H1 (cell line): ENCODE measurements around the gene CAPN3. TPM values are rescaled to one million over a fixed set of nuclear protein-coding genes. Genes with fewer than 3 reads are reported as not detected.

Experiments used
- CTCF ChIA-PET: fragments of 300-600 bp; sonication (Branson Sonifier 250); formaldehyde crosslinking; loops from one replicate; lab custom pipeline; 2021; ENCODE audit not compliant: partially characterized antibody; lab: Charles Lee
- POLR2A ChIA-PET: fragments of 300-600 bp; sonication (Branson Sonifier 250); formaldehyde crosslinking; loops from one replicate; lab custom pipeline; 2021; ENCODE audit warnings: inconsistent platforms; ENCODE audit not compliant: partially characterized antibody; lab: Charles Lee
- DNase-seq, 2 experiments: peaks; one replicate each; pipeline versions ENCODE4 v3.0.0 to v3.0.0-alpha.2; 2010 to 2022; ENCODE audit warnings: low spot score in 2 of 2, low read depth in 1 of 2, mixed read lengths in 1 of 2
- FAIRE-seq: peaks from 2 replicates; lab custom pipeline; 2011; peaks lifted over from hg19 to GRCh38; lab: Jason Lieb, UNC
- H2AFZ ChIP-seq: 2 replicates; pipeline ENCODE4 v1.8.1; 2012; ENCODE audit warnings: low read length, inconsistent platforms
- H2AK5ac ChIP-seq: 2 replicates; pipeline ENCODE4 v1.6.1; 2013; ENCODE audit warnings: low read depth, low read length
- H2BK120ac ChIP-seq: replicated peaks from 2 replicates; pipeline ENCODE3; 2013; ENCODE audit warnings: low read depth, low read length, inconsistent platforms
- H2BK12ac ChIP-seq: 2 replicates; pipeline ENCODE4 v1.6.1; 2013; ENCODE audit warnings: low read depth, low read length
- H2BK15ac ChIP-seq: 2 replicates; pipeline ENCODE4 v1.6.1; 2013; ENCODE audit warnings: low read length
- H2BK20ac ChIP-seq: 2 replicates; pipeline ENCODE4 v1.6.1; 2013; ENCODE audit warnings: low read length
- H2BK5ac ChIP-seq: 2 replicates; pipeline ENCODE4 v1.6.1; 2013; ENCODE audit warnings: low read depth, low read length
- H3K14ac ChIP-seq: 2 replicates; pipeline ENCODE4 v1.6.1; 2013; ENCODE audit warnings: inconsistent platforms; ENCODE audit not compliant: insufficient read length
- H3K18ac ChIP-seq: 2 replicates; pipeline ENCODE4 v1.6.1; 2013; ENCODE audit warnings: low read length; ENCODE audit errors: extremely low read depth
- H3K23ac ChIP-seq: 2 replicates; pipeline ENCODE4 v1.6.1; 2013; ENCODE audit warnings: inconsistent platforms; ENCODE audit not compliant: insufficient read length
- H3K23me2 ChIP-seq: 2 replicates; pipeline ENCODE4 v1.6.1; 2013; ENCODE audit warnings: low read depth, low read length
- H3K27ac ChIP-seq: 2 replicates; pipeline ENCODE4 v1.6.1; 2011; ENCODE audit warnings: low read depth, low read length, inconsistent platforms
- H3K27me3 ChIP-seq, 4 experiments: replicated peaks in 1 of 4; 1 replicate in 1 of 4; 2 replicates in 3 of 4; pipeline versions ENCODE4 v1.6.1 to v1.8.1; 2011 to 2013; ENCODE audit warnings: low read length in 3 of 4, mild to moderate bottlenecking in 3 of 4, inconsistent platforms in 2 of 4, mixed read lengths in 2 of 4, moderate library complexity in 1 of 4; ENCODE audit not compliant: control insufficient read depth in 3 of 4, insufficient read depth in 3 of 4; ENCODE audit errors: extremely low read depth in 1 of 4
- H3K36me3 ChIP-seq, 4 experiments: 2 replicates each; pipeline versions ENCODE4 v1.6.1 to v1.8.1; 2011 to 2013; ENCODE audit warnings: mild to moderate bottlenecking in 4 of 4, low read length in 3 of 4, moderate library complexity in 2 of 4, control low read depth in 1 of 4, inconsistent platforms in 1 of 4; ENCODE audit not compliant: insufficient read depth in 4 of 4, control insufficient read depth in 2 of 4
- H3K4ac ChIP-seq: replicated peaks from 2 replicates; pipeline ENCODE3; 2013; ENCODE audit warnings: low read length, low read depth, mixed read lengths, inconsistent platforms; ENCODE audit not compliant: insufficient read length
- H3K4me1 ChIP-seq, 4 experiments: replicated peaks in 1 of 4; 1 replicate in 1 of 4; 2 replicates in 3 of 4; pipeline versions ENCODE4 v1.6.1 to v1.8.1; 2011 to 2013; ENCODE audit warnings: low read length in 3 of 4, inconsistent platforms in 2 of 4, mixed read lengths in 1 of 4; ENCODE audit not compliant: insufficient read depth in 4 of 4, control insufficient read depth in 3 of 4
- H3K4me2 ChIP-seq, 2 experiments: 2 replicates each; pipeline versions ENCODE4 v1.6.1 to v1.8.1; 2011 to 2013; ENCODE audit warnings: low read depth in 2 of 2, low read length in 2 of 2, control low read depth in 1 of 2, inconsistent platforms in 1 of 2, mild to moderate bottlenecking in 1 of 2; ENCODE audit not compliant: insufficient read depth in 1 of 2
- H3K4me3 ChIP-seq, 4 experiments: fragments of 200-600, 300-600 bp in 1 of 4; sonication (generic), shearing (Covaris generic), sonication (Bioruptor Twin) in 1 of 4; 2 replicates each; pipeline versions ENCODE4 v1.5.1 to v1.8.1; 2011 to 2016; ENCODE audit warnings: low read length in 4 of 4, low read depth in 3 of 4, control low read depth in 2 of 4, inconsistent platforms in 2 of 4, mild to moderate bottlenecking in 2 of 4, mixed read lengths in 1 of 4, moderate library complexity in 1 of 4; ENCODE audit not compliant: insufficient read depth in 2 of 4; ENCODE audit errors: extremely low read depth in 1 of 4
- H3K56ac ChIP-seq: replicated peaks from 2 replicates; pipeline ENCODE3; 2013; ENCODE audit warnings: low read depth, mild to moderate bottlenecking, mixed read lengths, low read length, inconsistent platforms; ENCODE audit not compliant: insufficient read length
- H3K79me1 ChIP-seq: 2 replicates; pipeline ENCODE4 v1.6.1; 2013; ENCODE audit warnings: low read depth, low read length, control low read depth
- H3K79me2 ChIP-seq, 2 experiments: 2 replicates each; pipeline versions ENCODE4 v1.6.1 to v1.8.1; 2012 to 2013; ENCODE audit warnings: low read length in 2 of 2, mild to moderate bottlenecking in 2 of 2, inconsistent platforms in 1 of 2; ENCODE audit not compliant: insufficient read depth in 2 of 2, control insufficient read depth in 1 of 2
- H3K9ac ChIP-seq, 4 experiments: replicated peaks in 1 of 4; 1 replicate in 1 of 4; 2 replicates in 3 of 4; pipeline versions ENCODE4 v1.6.1 to v1.8.1; 2011 to 2013; ENCODE audit warnings: low read depth in 3 of 4, low read length in 3 of 4, control low read depth in 2 of 4, mild to moderate bottlenecking in 2 of 4, moderate library complexity in 2 of 4, inconsistent platforms in 1 of 4; ENCODE audit errors: extremely low read depth in 1 of 4
- H3K9me3 ChIP-seq, 2 experiments: 2 replicates each; pipeline versions ENCODE4 v1.6.1 to v1.8.1; 2012 to 2013; ENCODE audit warnings: mild to moderate bottlenecking in 2 of 2, moderate library complexity in 2 of 2, control low read depth in 1 of 2, inconsistent platforms in 1 of 2, low read depth in 1 of 2, low read length in 1 of 2, mixed read lengths in 1 of 2; ENCODE audit not compliant: insufficient read depth in 2 of 2
- H4K20me1 ChIP-seq, 2 experiments: replicated peaks in 1 of 2; 2 replicates each; pipeline versions ENCODE3 to v1.8.1; 2011 to 2013; ENCODE audit warnings: inconsistent platforms in 2 of 2, low read length in 2 of 2, mild to moderate bottlenecking in 1 of 2; ENCODE audit not compliant: insufficient read depth in 2 of 2, control insufficient read depth in 1 of 2
- H4K5ac ChIP-seq: 2 replicates; pipeline ENCODE4 v1.6.1; 2013; ENCODE audit warnings: low read length, low read depth, mixed read lengths, inconsistent platforms; ENCODE audit not compliant: insufficient read length
- H4K8ac ChIP-seq: 2 replicates; pipeline ENCODE4 v1.8.0; 2013; ENCODE audit warnings: mild to moderate bottlenecking, moderate library complexity, low read length, inconsistent platforms; ENCODE audit not compliant: insufficient read depth; ENCODE audit errors: extremely low read depth
- H4K91ac ChIP-seq: replicated peaks from 2 replicates; pipeline ENCODE3; 2013; ENCODE audit warnings: low read length, mixed read lengths, inconsistent platforms; ENCODE audit not compliant: insufficient read length
- CTCF ChIP-seq, 3 experiments: IDR thresholded peaks; 1 replicate in 2 of 3; 2 replicates in 1 of 3; pipeline versions ENCODE4 v1.5.1 to v1.6.1; 2011; ENCODE audit warnings: low read length in 3 of 3, mild to moderate bottlenecking in 3 of 3, inconsistent platforms in 2 of 3, low read depth in 1 of 3, moderate library complexity in 1 of 3; ENCODE audit not compliant: insufficient read depth in 1 of 3; ENCODE audit errors: control extremely low read depth in 1 of 3
- JUN ChIP-seq: IDR thresholded peaks from 2 replicates; pipeline ENCODE4 v1.6.1; 2011; ENCODE audit warnings: low read depth, mild to moderate bottlenecking, improper control_type of control experiment, low read length
- NRF1 ChIP-seq: IDR thresholded peaks from 2 replicates; pipeline ENCODE4 v1.6.1; 2011; ENCODE audit warnings: mild to moderate bottlenecking, low read depth, low read length, improper control_type of control experiment
- PHF8 ChIP-seq: fragments of 200-600 bp; sonication (generic); conservative IDR thresholded peaks from 2 replicates; pipeline ENCODE4 v1.7.1; 2012; ENCODE audit warnings: low read depth, mild to moderate bottlenecking, inconsistent platforms, low read length, moderate library complexity
- RFX5 ChIP-seq: IDR thresholded peaks from 2 replicates; pipeline ENCODE4 v1.6.1; 2011; ENCODE audit warnings: low read depth, low read length, improper control_type of control experiment, borderline replicate concordance
- SP4 ChIP-seq: IDR thresholded peaks from 2 replicates; pipeline ENCODE4 v1.6.1; 2012; ENCODE audit warnings: low read length, inconsistent platforms
- WGBS, 2 experiments: shearing (Covaris generic) in 1 of 2; methylation state at CpG; one replicate each; pipeline versions ENCODE4 v1.1.6 to v1.1.7; 2013 to 2015; ENCODE audit warnings: low lambda C conversion rate in 2 of 2, mixed read lengths in 2 of 2, inconsistent platforms in 1 of 2, low coverage in 1 of 2, missing lambda C conversion rate in 1 of 2; ENCODE audit not compliant: insufficient replicate concordance in 2 of 2, insufficient coverage in 1 of 2, insufficient read length in 1 of 2; ENCODE audit errors: extremely low coverage in 1 of 2, missing lambda C conversion rate in 1 of 2; 5-methylcytosine and 5-hydroxymethylcytosine counted together
- polyA plus RNA-seq, 7 experiments: library from polyadenylated mRNA; depleted of rRNA in 3 of 7; stranded (reverse) in 5 of 7; unstranded in 2 of 7; fragments of >200 nt in 5 of 7; fragments of 200-250 nt in 2 of 7; gene quantifications; 1 replicate in 5 of 7; 2 replicates in 1 of 7; 4 replicates in 1 of 7; pipeline versions ENCODE4 v1.2.1 to v1.2.3, GENCODE V29; 2011 to 2013; ENCODE audit warnings: missing spikeins in 2 of 7, mixed read lengths in 2 of 7
- total RNA-seq: library from RNA; stranded (reverse); fragmentation: NEBNext Ultra II Directional; extraction: Animal tissue kit (Norgen Biotek cat#: 25700); gene quantifications from 2 replicates; pipeline ENCODE4 v1.2.1, GENCODE V29; 2021

The CAPN3 gene
- total and polyA plus RNA-seq, 2 of the 8 experiments (the other 6 are each of a cell fraction or from before 2014, with no cell fraction given): 0.80 to 2.1 TPM

- Histone ChIP-seq H3K9ac (no peak overlapping the region), H2BK20ac (no peak overlapping the region), H3K27ac (no peak overlapping the region), H3K4me2 (no peak overlapping the region), H3K4ac (no peak overlapping the region), H3K79me1 (no peaks in the 10 kb centered on the region), H3K56ac (no peak overlapping the region), H4K8ac (no peak overlapping the region), H3K23me2 (no peaks in the 10 kb centered on the region), H2BK120ac (no peak overlapping the region), H4K20me1 (no peaks in the 10 kb centered on the region), H3K18ac (no peak overlapping the region), H3K23ac (no peak overlapping the region), H2BK5ac (no peak overlapping the region), H3K4me1 (no peaks in the 10 kb centered on the region), H3K27me3 (no peaks in the 10 kb centered on the region), H3K36me3 (no peaks in the 10 kb centered on the region), H2BK15ac (no peak overlapping the region), H3K4me3 (no peak overlapping the region), H4K5ac (no peak overlapping the region), H3K9me3 (no peaks in the 10 kb centered on the region), H4K91ac (no peak overlapping the region), H3K14ac (no peak overlapping the region), H3K79me2 (no peaks in the 10 kb centered on the region), H2AFZ (no peak overlapping the region), H2BK12ac (no peak overlapping the region), H2AK5ac (no peak overlapping the region)
- FAIRE-seq (no peak), DNase-seq (no peak)
- WGBS, 2 experiments: 96% methylated on average over 1 of the region's 1 CpG; no CpG with 5 or more reads in 1 of the 2 experiments
- CTCF ChIA-PET: no interaction called here
- POLR2A ChIA-PET: interaction anchor here (0.7 kb wide), 1 partner anchor 771 kb away, joined by 3 read pairs; no protein-coding TSS in a partner anchor
- no peak for TF ChIP-seq PHF8
- no peak for TF ChIP-seq JUN
- no peak for TF ChIP-seq SP4
- TF ChIP-seq NRF1: no peak
- no peak for TF ChIP-seq CTCF (IDR thresholded peaks at IDR 0.05; ENCODE audit: control extremely low read depth in 1 of 3, insufficient read depth in 1 of 3, low read depth in 1 of 3, low read length in 3 of 3)
- no peak for TF ChIP-seq RFX5
These were observed 44.5 kb upstream of the CAPN3 start for GRCh38 chr15:42314818-42315217.
